Activated naive CD4-positive, alpha-beta T cell treated with anti-CD3 and anti-CD28 coated beads, Interleukin-2, amount 50 U/mL, for 24 hours (primary cell): Measurements from ENCODE around the gene VNN1.
"Not testable (repeated sequence)": the region's sequence is repeated elsewhere in the genome, so short reads cannot be mapped to it uniquely, and the experiment has no call there.

Experiments used
- H3K27ac Mint-ChIP-seq: one replicate; pipeline ENCODE4 v1.8.0; 2021; ENCODE audit warnings: mild to moderate bottlenecking, mixed read lengths
- H3K27me3 Mint-ChIP-seq: one replicate; pipeline ENCODE4 v1.8.0; 2021; ENCODE audit warnings: mixed read lengths
- H3K36me3 Mint-ChIP-seq: one replicate; pipeline ENCODE4 v1.8.0; 2021; ENCODE audit warnings: mixed read lengths
- H3K4me1 Mint-ChIP-seq: one replicate; pipeline ENCODE4 v1.8.0; 2021; ENCODE audit warnings: mixed read lengths
- H3K4me3 Mint-ChIP-seq: one replicate; pipeline ENCODE4 v1.8.0; 2021; ENCODE audit warnings: mild to moderate bottlenecking, mixed read lengths
- H3K9me3 Mint-ChIP-seq: one replicate; pipeline ENCODE4 v1.8.0; 2021; ENCODE audit warnings: mixed read lengths

The VNN1 gene

GRCh38 chr6:132733814-132734213 lies 20.0 kb upstream of the VNN1 start:
- H3K4me3 Mint-ChIP-seq = no peak overlapping the region
- peaks cover 2% of the 10 kb centered on the region for H3K36me3 Mint-ChIP-seq
- H3K27ac Mint-ChIP-seq = no peak overlapping the region
- peaks cover 20% of the 10 kb centered on the region for H3K4me1 Mint-ChIP-seq
- H3K9me3 Mint-ChIP-seq = peaks cover 9% of the 10 kb centered on the region
- H3K27me3 Mint-ChIP-seq = no peaks in the 10 kb centered on the region

- Mint-ChIP-seq H3K27me3 (no peaks in the 10 kb centered on the region), H3K4me1 (peaks cover 19% of the 10 kb centered on the region), H3K27ac (no peak overlapping the region), H3K9me3 (peaks cover 3% of the 10 kb centered on the region), H3K36me3 (peaks cover 2% of the 10 kb centered on the region), H3K4me3 (no peak overlapping the region)
Observed at GRCh38 chr6:132733283-132733682, 19.4 kb upstream of the VNN1 start.

GRCh38 chr6:132731086-132731485 lies 17.2 kb upstream of the VNN1 start:
- no peaks in the 10 kb centered on the region for H3K36me3 Mint-ChIP-seq
- H3K27me3 Mint-ChIP-seq = no peaks in the 10 kb centered on the region
- H3K27ac Mint-ChIP-seq = no peak overlapping the region
- no peak overlapping the region for H3K4me3 Mint-ChIP-seq
- no peaks in the 10 kb centered on the region for H3K9me3 Mint-ChIP-seq
- peaks cover 3% of the 10 kb centered on the region for H3K4me1 Mint-ChIP-seq

- no peaks in the 10 kb centered on the region for H3K36me3 Mint-ChIP-seq
- H3K9me3 Mint-ChIP-seq = no peaks in the 10 kb centered on the region
- H3K27ac Mint-ChIP-seq = no peak overlapping the region
Observed at GRCh38 chr6:132730560-132730959, 16.7 kb upstream of the VNN1 start.

GRCh38 chr6:132728616-132729015 lies 14.8 kb upstream of the VNN1 start:
- Mint-ChIP-seq H3K36me3 (no peaks in the 10 kb centered on the region), H3K9me3 (no peaks in the 10 kb centered on the region), H3K27ac (no peak overlapping the region), H3K4me1 (no peaks in the 10 kb centered on the region), H3K27me3 (no peaks in the 10 kb centered on the region), H3K4me3 (no peak overlapping the region)

More at GRCh38 chr6:132730560-132730959, 16.7 kb upstream of the VNN1 start:
- Mint-ChIP-seq H3K27me3 (no peaks in the 10 kb centered on the region), H3K4me1 (no peaks in the 10 kb centered on the region), H3K4me3 (no peak overlapping the region)

GRCh38 chr6:132726608-132726975 lies 12.7 kb upstream of the VNN1 start:
- H3K9me3 Mint-ChIP-seq = no peaks in the 10 kb centered on the region
- H3K36me3 Mint-ChIP-seq = peaks cover 5% of the 10 kb centered on the region
- H3K4me3 Mint-ChIP-seq = no peak overlapping the region
- H3K27ac Mint-ChIP-seq = no peak overlapping the region
- no peaks in the 10 kb centered on the region for H3K27me3 Mint-ChIP-seq
- H3K4me1 Mint-ChIP-seq = no peaks in the 10 kb centered on the region

GRCh38 chr6:132725947-132726607 lies 12.2 kb upstream of the VNN1 start:
- no peaks in the 10 kb centered on the region for H3K4me1 Mint-ChIP-seq
- H3K9me3 Mint-ChIP-seq = no peaks in the 10 kb centered on the region
- H3K36me3 Mint-ChIP-seq = peaks cover 5% of the 10 kb centered on the region
- no peak overlapping the region for H3K27ac Mint-ChIP-seq
- no peak overlapping the region for H3K4me3 Mint-ChIP-seq
- no peaks in the 10 kb centered on the region for H3K27me3 Mint-ChIP-seq

- Mint-ChIP-seq H3K9me3 (no peaks in the 10 kb centered on the region), H3K4me3 (no peak overlapping the region), H3K27me3 (no peaks in the 10 kb centered on the region), H3K36me3 (peaks cover 5% of the 10 kb centered on the region), H3K27ac (no peak overlapping the region), H3K4me1 (no peaks in the 10 kb centered on the region)
Observed at GRCh38 chr6:132725471-132725870, 11.6 kb upstream of the VNN1 start.

- Mint-ChIP-seq H3K9me3 (no peaks in the 10 kb centered on the region), H3K36me3 (peaks cover 5% of the 10 kb centered on the region)
Observed at GRCh38 chr6:132719736-132720448, 6.0 kb upstream of the VNN1 start.

GRCh38 chr6:132715881-132716637 lies 2.2 kb upstream of the VNN1 start:
- Mint-ChIP-seq H3K27me3 (peaks cover 9% of the 10 kb centered on the region), H3K9me3 (no peaks in the 10 kb centered on the region), H3K27ac (no peak overlapping the region), H3K4me3 (no peak overlapping the region), H3K36me3 (no peaks in the 10 kb centered on the region), H3K4me1 (no peaks in the 10 kb centered on the region)

More at GRCh38 chr6:132719736-132720448, 6.0 kb upstream of the VNN1 start:
- Mint-ChIP-seq H3K4me3 (no peak overlapping the region), H3K27ac (no peak overlapping the region), H3K4me1 (no peaks in the 10 kb centered on the region), H3K27me3 (peaks cover 5% of the 10 kb centered on the region)

GRCh38 chr6:132715204-132715603 lies 1.3 kb upstream of the VNN1 start:
- Mint-ChIP-seq H3K9me3 (no peaks in the 10 kb centered on the region), H3K36me3 (no peaks in the 10 kb centered on the region), H3K27ac (no peak overlapping the region), H3K4me1 (no peaks in the 10 kb centered on the region), H3K27me3 (peaks cover 11% of the 10 kb centered on the region), H3K4me3 (no peak overlapping the region)

GRCh38 chr6:132714160-132714559 lies 305 bp upstream of the VNN1 start:
- H3K27ac Mint-ChIP-seq = no peak overlapping the region
- no peaks in the 10 kb centered on the region for H3K9me3 Mint-ChIP-seq
- no peaks in the 10 kb centered on the region for H3K4me1 Mint-ChIP-seq
- H3K36me3 Mint-ChIP-seq = no peaks in the 10 kb centered on the region
- H3K4me3 Mint-ChIP-seq = no peak overlapping the region
- H3K27me3 Mint-ChIP-seq = peaks cover 11% of the 10 kb centered on the region

- Mint-ChIP-seq H3K4me3 (no peak overlapping the region), H3K36me3 (no peaks in the 10 kb centered on the region), H3K4me1 (no peaks in the 10 kb centered on the region), H3K9me3 (no peaks in the 10 kb centered on the region), H3K27me3 (peaks cover 14% of the 10 kb centered on the region), H3K27ac (no peak overlapping the region)
Observed at GRCh38 chr6:132712366-132712765, 1.5 kb downstream of the VNN1 start.

GRCh38 chr6:132708771-132709170 lies 5.1 kb downstream of the VNN1 start:
- no peak overlapping the region for H3K27ac Mint-ChIP-seq
- H3K4me1 Mint-ChIP-seq = no peaks in the 10 kb centered on the region
- H3K9me3 Mint-ChIP-seq = peaks cover 20% of the 10 kb centered on the region
- peaks cover 1% of the 10 kb centered on the region for H3K36me3 Mint-ChIP-seq
- peaks cover 24% of the 10 kb centered on the region for H3K27me3 Mint-ChIP-seq
- H3K4me3 Mint-ChIP-seq = no peak overlapping the region

- H3K4me3 Mint-ChIP-seq = no peak overlapping the region
- peaks cover 27% of the 10 kb centered on the region for H3K9me3 Mint-ChIP-seq
- H3K27ac Mint-ChIP-seq = no peak overlapping the region
- peaks cover 29% of the 10 kb centered on the region for H3K27me3 Mint-ChIP-seq
- peaks cover 3% of the 10 kb centered on the region for H3K36me3 Mint-ChIP-seq
- no peaks in the 10 kb centered on the region for H3K4me1 Mint-ChIP-seq
Observed at GRCh38 chr6:132708002-132708401, 5.9 kb downstream of the VNN1 start.

- H3K4me3 Mint-ChIP-seq, H3K4me1 Mint-ChIP-seq, H3K27ac Mint-ChIP-seq, H3K36me3 Mint-ChIP-seq: not testable (repeated sequence)
- H3K9me3 Mint-ChIP-seq = peaks cover 27% of the 10 kb centered on the region
- H3K27me3 Mint-ChIP-seq = peaks cover 33% of the 10 kb centered on the region
Observed at GRCh38 chr6:132706756-132707155, 7.1 kb downstream of the VNN1 start.
